ENCODE data around the gene MPV17L2. TPM values are rescaled to one million over a fixed set of nuclear protein-coding genes. Genes with fewer than 3 reads are reported as not detected.

Gene MPV17L2
- total RNA-seq, 1 donor = 4.3 TPM

GRCh38 chr19:18171605-18172327 lies 21.3 kb upstream of the MPV17L2 start:
- no peaks in the 10 kb centered on the region for H3K9me3 ChIP-seq (ENCODE audit: low read depth, low read length)
- peaks cover 83% of the 10 kb centered on the region for H3K4me1 ChIP-seq (ENCODE audit: insufficient read depth, low read length)
- H3K4me3 ChIP-seq (ENCODE audit: low read length) = no peak overlapping the region

GRCh38 chr19:18172331-18173053 lies 20.5 kb upstream of the MPV17L2 start:
- H3K4me3 ChIP-seq (ENCODE audit: low read length) = no peak overlapping the region
- H3K27me3 ChIP-seq (ENCODE audit: insufficient read depth, low read length) = no peaks in the 10 kb centered on the region
- H3K9me3 ChIP-seq (ENCODE audit: low read depth, low read length) = no peaks in the 10 kb centered on the region
- H3K4me1 ChIP-seq (ENCODE audit: insufficient read depth, low read length) = peaks cover 90% of the 10 kb centered on the region

More at GRCh38 chr19:18171605-18172327, 21.3 kb upstream of the MPV17L2 start:
- no peaks in the 10 kb centered on the region for H3K27me3 ChIP-seq (ENCODE audit: insufficient read depth, low read length)

DNA sequence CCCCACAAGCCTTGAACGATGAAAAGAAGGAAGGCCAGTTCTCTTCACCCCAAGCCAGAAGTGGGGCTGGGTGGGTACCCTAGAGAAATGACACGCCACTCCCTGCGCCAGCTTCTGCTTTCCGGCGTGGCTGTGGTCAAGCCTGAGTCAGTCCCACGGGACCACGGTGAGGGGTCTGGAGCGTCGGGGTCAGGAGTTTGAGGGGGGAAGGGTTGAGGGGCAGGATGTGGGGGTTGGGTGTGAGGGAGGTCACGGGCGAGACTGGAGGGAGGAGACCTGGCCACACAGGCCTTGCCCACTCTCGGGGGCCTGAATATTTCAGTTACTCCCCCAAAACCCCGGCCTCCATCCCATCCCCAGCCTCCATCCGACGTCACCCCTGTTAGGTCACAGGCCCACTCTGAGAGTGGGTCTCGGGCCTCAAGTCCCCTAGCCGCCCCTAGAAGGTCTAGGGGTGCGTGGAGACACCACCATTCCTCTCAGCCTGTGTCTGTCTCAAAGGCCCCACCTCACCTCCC lies 19.9 kb upstream of the MPV17L2 start:
- H3K4me1 ChIP-seq (ENCODE audit: insufficient read depth, low read length) = peaks cover 93% of the 10 kb centered on the region
- H3K27me3 ChIP-seq (ENCODE audit: insufficient read depth, low read length) = no peaks in the 10 kb centered on the region
- peak overlapping the region; percentile 90 for H3K4me3 ChIP-seq (ENCODE audit: low read length)
- H3K9me3 ChIP-seq (ENCODE audit: low read depth, low read length) = no peaks in the 10 kb centered on the region

GRCh38 chr19:18173572-18174288 lies 19.3 kb upstream of the MPV17L2 start, which contains the start of gene IFI30:
Gene IFI30 (plus strand): TSS chr19:18173813. CDS start chr19:18173842, 29 bp downstream.
- H3K4me3 ChIP-seq (ENCODE audit: low read length) = peak within 1 kb of the TSS; percentile 90
- peaks cover 93% of the 10 kb centered on the region for H3K4me1 ChIP-seq (ENCODE audit: insufficient read depth, low read length)

DNA sequence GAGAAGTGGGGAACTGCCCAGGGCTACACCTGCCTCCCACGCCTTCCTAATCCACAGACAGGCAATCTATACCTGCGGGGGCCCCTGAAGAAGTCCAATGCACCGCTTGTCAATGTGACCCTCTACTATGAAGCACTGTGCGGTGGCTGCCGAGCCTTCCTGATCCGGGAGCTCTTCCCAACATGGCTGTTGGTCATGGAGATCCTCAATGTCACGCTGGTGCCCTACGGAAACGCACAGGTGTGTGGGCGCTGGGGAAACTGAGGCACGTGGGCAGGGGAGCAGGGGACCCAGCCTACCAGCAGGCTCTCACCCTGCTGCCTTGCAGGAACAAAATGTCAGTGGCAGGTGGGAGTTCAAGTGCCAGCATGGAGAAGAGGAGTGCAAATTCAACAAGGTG lies 18.0 kb upstream of the MPV17L2 start:
- peak overlapping the region; percentile 90 for H3K4me3 ChIP-seq (ENCODE audit: low read length)
- no peaks in the 10 kb centered on the region for H3K9me3 ChIP-seq (ENCODE audit: low read depth, low read length)
- no peaks in the 10 kb centered on the region for H3K27me3 ChIP-seq (ENCODE audit: insufficient read depth, low read length)
- H3K4me1 ChIP-seq (ENCODE audit: insufficient read depth, low read length) = peaks cover 91% of the 10 kb centered on the region

More at GRCh38 chr19:18173572-18174288, 19.3 kb upstream of the MPV17L2 start, which contains the start of gene IFI30:
- no peaks in the 10 kb centered on the region for H3K27me3 ChIP-seq (ENCODE audit: insufficient read depth, low read length)
- no peaks in the 10 kb centered on the region for H3K9me3 ChIP-seq (ENCODE audit: low read depth, low read length)

DNA sequence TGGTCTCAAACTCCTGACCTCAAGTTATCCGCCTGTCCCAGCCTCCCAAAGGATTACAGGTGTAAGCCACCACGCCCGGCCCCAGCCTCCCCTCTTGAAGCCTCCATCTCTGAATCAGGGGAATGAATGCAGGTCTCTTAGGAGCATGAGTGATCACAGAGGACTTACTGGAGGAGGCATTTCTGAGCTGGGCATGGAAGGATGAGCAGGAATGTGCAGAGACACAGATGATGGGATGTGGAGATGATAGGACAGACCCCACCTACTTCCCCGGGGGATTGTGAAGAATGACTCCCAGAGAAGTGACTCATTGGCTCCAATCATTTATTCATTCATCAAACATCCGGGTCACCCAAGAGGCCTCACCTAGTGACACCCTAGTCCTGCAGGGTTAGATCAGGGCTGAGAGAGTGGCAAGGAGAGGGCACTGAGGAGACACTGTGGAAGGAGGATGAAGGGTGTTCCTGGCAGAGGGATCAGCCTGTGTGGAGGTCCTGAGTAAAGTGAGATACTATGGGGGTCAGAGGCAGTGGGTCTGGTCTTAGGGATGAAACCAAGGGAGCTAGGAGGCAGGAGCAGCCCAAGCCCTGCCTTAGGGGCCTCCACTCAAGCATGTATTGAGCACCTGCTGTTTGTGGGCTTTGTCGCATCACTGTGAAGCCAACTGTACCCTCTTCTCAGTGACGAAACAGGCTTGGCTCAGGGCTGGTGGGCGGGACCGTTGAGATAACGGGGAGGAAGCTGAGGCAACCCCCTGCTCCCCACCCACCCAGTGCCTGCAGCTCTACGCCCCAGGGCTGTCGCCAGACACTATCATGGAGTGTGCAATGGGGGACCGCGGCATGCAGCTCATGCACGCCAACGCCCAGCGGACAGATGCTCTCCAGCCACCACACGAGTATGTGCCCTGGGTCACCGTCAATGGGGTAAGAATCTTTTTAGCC lies 16.4 kb upstream of the MPV17L2 start:
- peaks cover 91% of the 10 kb centered on the region for H3K4me1 ChIP-seq (ENCODE audit: insufficient read depth, low read length)
- no peaks in the 10 kb centered on the region for H3K9me3 ChIP-seq (ENCODE audit: low read depth, low read length)
- no peaks in the 10 kb centered on the region for H3K27me3 ChIP-seq (ENCODE audit: insufficient read depth, low read length)
- no peak overlapping the region for H3K4me3 ChIP-seq (ENCODE audit: low read length)

DNA sequence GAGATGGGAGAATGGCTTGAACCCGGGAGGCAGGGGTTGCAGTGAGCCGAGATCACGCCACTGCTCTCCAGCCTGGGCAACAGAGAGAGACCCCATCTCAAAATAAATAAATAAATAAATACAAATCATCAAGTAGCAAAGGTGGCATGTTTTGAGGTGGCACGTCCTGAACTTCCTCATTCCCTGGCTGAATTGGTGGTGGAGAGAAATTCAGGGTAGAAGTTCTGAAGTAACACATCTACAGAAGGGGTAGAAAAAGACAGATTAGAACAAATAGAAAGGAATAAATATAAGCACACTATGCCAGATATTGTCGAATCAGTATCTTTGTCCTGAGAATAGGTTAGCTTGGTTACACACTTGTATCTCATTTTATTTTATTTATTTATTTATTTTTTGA lies 13.1 kb upstream of the MPV17L2 start:
- Histone ChIP-seq H3K4me1 (ENCODE audit: insufficient read depth, low read length) (peaks cover 66% of the 10 kb centered on the region), H3K4me3 (ENCODE audit: low read length) (no peak overlapping the region), H3K27me3 (ENCODE audit: insufficient read depth, low read length) (no peaks in the 10 kb centered on the region), H3K9me3 (ENCODE audit: low read depth, low read length) (no peaks in the 10 kb centered on the region)

GRCh38 chr19:18183529-18183928 lies 9.5 kb upstream of the MPV17L2 start:
- Histone ChIP-seq H3K9me3 (ENCODE audit: low read depth, low read length) (no peaks in the 10 kb centered on the region), H3K4me3 (ENCODE audit: low read length) (no peak overlapping the region), H3K4me1 (ENCODE audit: insufficient read depth, low read length) (peaks cover 31% of the 10 kb centered on the region), H3K27me3 (ENCODE audit: insufficient read depth, low read length) (no peaks in the 10 kb centered on the region)

GRCh38 chr19:18185538-18185937 lies 7.5 kb upstream of the MPV17L2 start:
- Histone ChIP-seq H3K4me1 (ENCODE audit: insufficient read depth, low read length) (peaks cover 13% of the 10 kb centered on the region), H3K27me3 (ENCODE audit: insufficient read depth, low read length) (no peaks in the 10 kb centered on the region), H3K9me3 (ENCODE audit: low read depth, low read length) (no peaks in the 10 kb centered on the region), H3K4me3 (ENCODE audit: low read length) (no peak overlapping the region)

GRCh38 chr19:18190278-18190677 lies 2.7 kb upstream of the MPV17L2 start:
- Histone ChIP-seq H3K4me1 (ENCODE audit: insufficient read depth, low read length) (peaks cover 30% of the 10 kb centered on the region), H3K27me3 (ENCODE audit: insufficient read depth, low read length) (no peaks in the 10 kb centered on the region), H3K9me3 (ENCODE audit: low read depth, low read length) (no peaks in the 10 kb centered on the region), H3K4me3 (ENCODE audit: low read length) (no peak overlapping the region)

DNA sequence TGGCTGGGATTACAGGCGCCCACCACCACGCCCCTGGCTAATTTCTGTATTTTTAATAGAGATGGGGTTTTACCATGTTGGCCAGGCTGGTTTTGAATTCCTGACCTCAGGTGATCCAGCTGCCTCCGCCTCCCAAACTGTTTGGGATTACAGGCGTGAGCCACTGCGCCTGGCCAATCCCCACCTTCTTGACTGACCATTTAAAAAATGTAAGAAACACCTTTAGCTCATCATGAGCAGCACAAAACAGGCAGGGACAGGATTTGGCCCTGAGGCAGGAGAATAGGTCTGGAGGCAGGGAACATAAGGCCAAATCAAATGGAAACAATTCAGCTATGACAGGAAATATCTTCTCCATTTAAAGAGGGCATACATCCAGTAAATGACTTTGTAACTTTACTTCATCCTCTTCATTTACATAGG lies 1.4 kb upstream of the MPV17L2 start:
- Histone ChIP-seq H3K27me3 (ENCODE audit: insufficient read depth, low read length) (no peaks in the 10 kb centered on the region), H3K4me1 (ENCODE audit: insufficient read depth, low read length) (peaks cover 30% of the 10 kb centered on the region), H3K9me3 (ENCODE audit: low read depth, low read length) (no peaks in the 10 kb centered on the region), H3K4me3 (ENCODE audit: low read length) (no peak overlapping the region)

DNA sequence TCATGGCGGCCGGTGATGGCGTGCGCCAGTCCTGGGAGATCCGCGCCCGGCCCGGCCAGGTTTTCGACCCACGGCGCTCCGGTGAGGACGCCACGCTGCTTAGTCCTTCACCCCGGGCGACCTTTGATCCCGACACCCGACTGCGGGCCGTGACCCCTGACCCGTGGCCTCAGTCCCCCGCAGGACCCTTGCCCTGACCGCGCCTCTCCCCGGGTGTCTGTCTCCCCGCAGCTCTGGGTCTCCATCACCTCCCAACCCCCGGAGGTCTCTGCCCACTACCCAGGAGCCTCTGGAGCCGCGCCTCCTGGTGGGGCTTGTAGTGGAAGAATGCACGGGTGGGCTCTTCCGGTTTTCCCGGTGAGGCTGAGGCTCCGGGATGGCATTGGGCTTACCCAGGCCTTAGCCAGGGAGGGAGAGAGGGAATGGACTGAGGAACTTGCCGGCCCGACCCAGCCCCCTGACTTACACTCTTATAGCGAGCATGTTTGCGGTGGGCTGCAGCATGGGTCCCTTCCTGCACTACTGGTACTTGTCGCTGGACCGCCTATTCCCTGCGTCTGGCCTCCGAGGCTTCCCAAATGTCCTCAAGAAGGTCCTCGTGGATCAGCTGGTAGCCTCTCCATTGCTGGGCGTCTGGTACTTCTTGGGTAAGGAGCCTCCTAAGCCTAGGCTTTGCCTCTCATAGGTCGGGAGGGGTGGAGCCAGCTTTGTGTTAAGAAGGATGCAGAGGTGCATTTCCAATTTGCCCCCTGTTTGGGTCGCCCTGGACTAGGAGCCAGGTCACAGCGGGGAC lies 566 bp downstream of the MPV17L2 start:
- peak overlapping the region; percentile 63 for H3K4me3 ChIP-seq (ENCODE audit: low read length)
- H3K9me3 ChIP-seq (ENCODE audit: low read depth, low read length) = no peaks in the 10 kb centered on the region
- H3K27me3 ChIP-seq (ENCODE audit: insufficient read depth, low read length) = no peaks in the 10 kb centered on the region
- H3K4me1 ChIP-seq (ENCODE audit: insufficient read depth, low read length) = peaks cover 30% of the 10 kb centered on the region

DNA sequence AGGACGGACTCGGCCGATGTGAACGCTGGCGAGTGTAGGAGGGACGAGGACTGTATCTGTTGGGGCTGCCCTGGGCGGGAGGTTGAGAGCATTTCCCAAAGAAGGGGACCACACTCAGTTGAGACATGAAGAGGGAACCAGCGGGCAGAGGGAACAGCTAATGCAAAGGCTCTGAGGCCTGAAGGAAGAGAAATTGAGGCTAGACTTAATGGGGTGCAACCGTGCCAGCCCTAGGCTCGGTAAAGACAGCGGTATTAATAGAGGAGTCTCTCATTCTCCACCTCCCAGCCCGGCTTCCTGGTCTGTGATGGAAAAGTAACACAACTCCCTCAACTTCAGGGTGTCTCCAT lies 1.1 kb downstream of the MPV17L2 start:
- Histone ChIP-seq H3K27me3 (ENCODE audit: insufficient read depth, low read length) (no peaks in the 10 kb centered on the region), H3K4me3 (ENCODE audit: low read length) (no peak overlapping the region), H3K9me3 (ENCODE audit: low read depth, low read length) (no peaks in the 10 kb centered on the region), H3K4me1 (ENCODE audit: insufficient read depth, low read length) (peaks cover 30% of the 10 kb centered on the region)

Measured in mononuclear cell (primary cell).